Stimulated activated CD8-positive, alpha-beta memory T cell treated with anti-CD3 and anti-CD28 coated beads, Interleukin-2, amount 100 ng/mL, for 1 hour (primary cell): ENCODE measurements around the gene NKAIN4.

Experiments
- DNase-seq, 2 donors: peaks; one replicate each; pipeline ENCODE4 v3.0.0-alpha.2; 2020; ENCODE audit warnings: low read depth in 2 of 2

NKAIN4 gene

GRCh38 chr20:63288581-63289251, 34.5 kb upstream of the NKAIN4 start:
- no peak for DNase-seq

DNA sequence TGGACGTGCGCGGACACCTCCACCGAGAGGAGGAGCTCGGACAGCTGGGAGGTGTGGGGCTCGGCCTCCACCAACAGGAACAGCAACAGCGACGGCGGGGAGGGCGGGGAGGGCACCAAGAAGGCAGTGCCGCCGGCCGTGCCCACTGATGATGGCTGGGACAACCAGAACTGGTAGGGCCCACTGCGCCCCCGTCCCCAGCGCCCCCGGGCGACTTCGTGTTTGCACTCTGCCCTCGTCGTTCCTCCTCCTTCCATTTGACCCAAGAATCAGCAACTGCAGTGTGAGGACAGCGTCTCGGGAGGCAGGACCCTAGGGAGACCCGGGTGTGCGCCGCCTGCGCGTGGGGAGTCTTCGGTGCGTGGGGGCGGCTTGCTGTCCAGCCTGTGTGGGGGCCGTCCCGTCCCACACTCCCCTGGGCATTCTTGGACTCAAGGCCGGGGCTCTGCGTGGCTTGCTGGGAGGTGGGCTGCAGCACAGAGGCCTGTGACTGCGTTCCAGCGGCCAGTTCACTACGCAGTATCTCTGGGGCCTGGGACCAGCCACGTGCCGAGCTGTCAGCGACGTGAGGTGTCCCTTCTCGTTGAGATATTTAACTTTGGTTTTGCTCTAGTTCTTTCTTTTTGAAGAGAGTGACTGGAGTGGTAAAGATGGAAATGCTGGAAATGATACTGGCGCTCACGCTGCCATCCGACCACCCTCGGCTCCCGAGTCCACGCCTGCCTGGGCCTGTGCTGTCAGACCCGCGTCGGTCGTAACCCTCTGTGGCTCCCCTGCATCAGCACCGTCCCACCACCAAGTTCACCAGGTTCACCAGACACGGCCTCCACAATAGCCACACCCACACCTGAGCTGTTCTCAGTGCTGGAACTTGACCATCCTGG, 33.7 kb upstream of the NKAIN4 start:
- DNase-seq: no peak

GRCh38 chr20:63286781-63287696, 32.8 kb upstream of the NKAIN4 start:
- no peak for DNase-seq

DNA sequence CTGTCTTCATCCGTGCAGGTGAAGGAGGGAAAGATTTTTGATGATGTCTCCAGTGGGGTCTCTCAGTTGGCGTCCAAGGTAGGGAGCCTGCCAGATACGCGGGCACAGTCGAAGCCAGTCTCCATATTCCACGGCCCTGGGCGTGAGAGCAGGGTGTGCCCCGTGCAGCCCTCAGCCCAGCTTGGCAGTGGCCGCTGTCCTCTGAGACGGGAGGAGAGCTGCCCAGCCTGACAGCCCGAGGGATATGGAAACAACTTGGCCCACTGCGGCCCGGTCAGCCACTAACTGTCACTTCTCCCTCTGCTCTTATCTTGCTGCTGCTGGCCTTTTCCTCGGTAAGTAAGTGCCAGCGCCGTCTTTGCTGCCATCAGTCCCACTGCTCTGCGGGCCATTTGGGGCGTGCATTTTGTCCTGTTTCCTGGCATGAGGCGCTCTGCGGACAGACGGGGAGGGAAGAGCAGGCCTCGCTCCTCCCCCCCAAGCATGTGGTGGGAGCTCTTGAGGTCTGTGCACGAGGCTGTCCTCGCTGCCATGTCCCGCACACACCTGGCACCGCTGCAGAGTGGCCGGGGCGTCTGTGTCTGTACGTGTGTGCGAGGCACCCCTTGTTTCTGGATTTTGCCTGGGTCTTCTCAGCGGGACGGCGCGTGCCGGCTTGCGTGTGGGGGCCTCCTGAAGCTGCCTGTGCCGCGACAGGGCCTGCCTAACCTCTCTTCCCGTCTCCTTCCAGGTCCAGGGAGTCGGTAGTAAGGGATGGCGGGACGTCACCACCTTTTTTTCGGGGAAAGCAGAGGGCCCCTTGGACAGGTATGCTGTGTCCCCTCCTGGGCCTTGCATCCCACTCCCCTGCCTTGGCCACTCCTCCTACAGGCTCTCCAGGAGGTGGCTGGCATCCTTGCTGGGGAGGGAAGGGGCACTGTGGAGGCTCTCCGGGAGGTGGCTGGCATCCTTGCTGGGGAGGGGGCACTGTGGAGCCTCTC, 31.7 kb upstream of the NKAIN4 start:
- no peak for DNase-seq

DNA sequence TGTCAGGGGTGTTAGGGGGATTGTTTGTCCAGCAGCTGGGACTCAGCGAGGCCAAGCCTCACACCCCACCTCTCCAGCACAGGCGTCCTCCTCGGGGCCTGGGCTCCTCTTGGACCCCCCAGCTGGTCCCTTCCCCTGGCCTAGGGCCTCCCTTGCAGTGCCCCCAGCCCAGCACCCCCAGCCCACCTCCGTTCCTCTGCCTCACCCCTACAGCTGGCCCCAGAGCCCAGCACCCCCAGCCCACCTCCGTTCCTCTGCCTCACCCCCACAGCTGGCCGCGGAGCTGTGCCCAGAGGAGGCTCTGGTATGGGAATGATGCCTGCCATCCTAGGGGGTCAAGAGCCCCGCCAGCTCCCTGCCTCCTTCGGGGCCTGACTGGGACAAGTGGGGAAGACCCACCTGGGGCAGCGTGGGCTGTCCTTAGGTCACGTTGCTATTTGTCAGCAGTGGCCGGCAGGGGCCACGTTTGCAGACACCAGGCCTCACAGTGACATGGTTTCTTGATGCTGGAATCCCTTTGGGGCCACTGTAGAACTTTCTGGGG, 30.8 kb upstream of the NKAIN4 start:
- no peak for DNase-seq

GRCh38 chr20:63284544-63284949, 30.3 kb upstream of the NKAIN4 start:
- DNase-seq: no peak

DNA sequence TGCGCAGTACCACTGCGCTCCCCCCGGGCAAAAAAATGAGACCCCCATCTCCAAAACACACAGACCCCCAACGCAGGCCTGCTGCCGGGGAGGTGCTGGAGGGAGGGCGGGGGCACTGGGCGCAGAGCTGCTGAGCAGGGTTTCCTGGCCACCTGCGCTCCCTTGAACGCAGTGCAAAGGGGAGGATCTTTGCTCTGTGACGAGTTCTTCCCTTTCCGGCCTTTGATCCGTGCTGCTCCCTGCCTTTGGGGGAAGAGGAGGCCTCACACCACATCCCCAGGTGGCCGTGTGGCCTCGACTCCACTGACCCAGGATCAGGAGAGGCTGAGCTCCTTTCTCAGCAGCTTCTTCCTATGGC, 29.8 kb upstream of the NKAIN4 start:
- DNase-seq: no peak

DNA sequence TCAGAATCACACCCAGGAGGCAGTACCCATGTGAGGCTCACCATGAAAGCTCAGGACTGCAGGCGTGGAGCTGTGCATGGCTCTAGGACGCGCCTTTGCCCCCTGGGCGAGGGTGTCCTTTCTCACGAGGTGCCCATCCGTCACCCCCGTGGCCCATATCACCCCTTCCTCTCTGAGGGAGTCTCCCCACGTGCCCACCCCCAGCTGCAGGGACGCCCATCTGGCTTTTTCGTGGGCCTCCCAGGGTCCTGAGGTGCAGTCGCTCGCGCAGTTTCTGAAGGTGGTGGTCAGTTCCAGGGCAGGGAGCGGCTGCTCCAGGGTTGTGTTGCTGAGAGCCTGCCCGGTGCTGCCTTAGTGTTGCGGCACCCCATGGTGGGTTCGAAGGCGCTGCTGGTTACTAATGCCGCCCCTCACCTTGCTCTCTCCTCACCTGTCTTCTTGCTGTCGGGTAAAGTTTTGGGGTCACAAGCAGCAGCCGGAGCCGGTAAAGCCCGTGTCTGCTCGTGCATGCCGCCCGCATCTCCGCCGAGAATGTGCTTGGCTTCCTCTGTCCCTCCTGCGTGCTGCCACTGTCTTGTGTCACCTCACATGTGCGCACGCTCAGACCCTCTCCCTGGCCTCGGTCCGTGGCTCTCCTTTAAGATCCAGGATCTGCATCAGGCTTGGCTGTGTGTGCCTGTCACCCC, 29.3 kb upstream of the NKAIN4 start:
- DNase-seq: no peak

- DNase-seq: no peak
Observed at GRCh38 chr20:63282946-63283345, 28.7 kb upstream of the NKAIN4 start.

- no peak for DNase-seq
Observed at GRCh38 chr20:63281742-63282665, 27.7 kb upstream of the NKAIN4 start.

- no peak for DNase-seq
Observed at GRCh38 chr20:63280929-63281545, 26.8 kb upstream of the NKAIN4 start.

DNA sequence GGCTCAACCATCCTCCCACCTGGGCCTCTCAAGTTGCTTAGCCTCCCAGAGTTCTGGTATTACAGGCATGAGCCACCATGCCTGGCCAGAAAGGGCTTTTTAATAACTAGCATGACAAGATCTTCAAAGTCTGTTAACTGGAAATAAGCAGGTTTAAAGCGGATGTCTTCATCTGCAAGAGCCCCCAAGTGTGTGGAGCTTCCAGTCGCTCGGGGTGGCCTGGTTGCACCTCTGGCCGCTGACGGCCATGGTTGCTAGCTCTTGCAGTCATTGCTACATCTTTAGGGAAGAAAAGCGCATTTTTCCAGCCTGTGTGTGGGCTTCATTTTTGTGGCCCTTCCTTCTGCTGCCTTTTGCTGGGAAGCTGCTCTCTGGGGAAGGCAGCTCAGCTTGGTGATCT, 26.1 kb upstream of the NKAIN4 start:
- no peak for DNase-seq

GRCh38 chr20:63279931-63280330, 25.7 kb upstream of the NKAIN4 start:
- no peak for DNase-seq

- DNase-seq: no peak
Observed at GRCh38 chr20:63278661-63279060, 24.4 kb upstream of the NKAIN4 start.

- DNase-seq: no peak
Observed at GRCh38 chr20:63277466-63278272, 23.4 kb upstream of the NKAIN4 start.

DNA sequence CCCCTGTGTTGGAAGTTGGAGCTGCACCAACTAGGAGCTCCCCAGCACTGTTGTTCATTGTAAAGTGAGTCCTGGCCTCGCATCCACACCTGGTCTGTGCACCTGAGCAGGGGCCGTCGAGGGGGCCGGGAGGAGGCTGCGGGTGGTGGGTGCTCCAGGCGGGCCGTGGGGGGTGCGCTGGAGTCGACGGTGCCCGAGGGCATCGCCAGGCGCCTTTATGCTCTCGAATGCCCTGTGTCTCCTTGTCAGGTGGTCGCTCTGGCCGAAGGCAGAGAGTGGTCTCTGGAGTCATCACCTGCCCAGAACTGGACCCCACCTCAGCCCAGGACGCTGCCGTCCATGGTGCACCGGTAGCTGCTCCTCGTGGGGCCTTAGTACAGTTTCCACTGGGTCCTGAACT, 22.7 kb upstream of the NKAIN4 start:
- no peak for DNase-seq

- no peak for DNase-seq
Observed at GRCh38 chr20:63275825-63276224, 21.6 kb upstream of the NKAIN4 start.
